Stimulated activated naive CD4-positive, alpha-beta T cell treated with Interleukin-2 at 50 U/mL for 16 hours (primary cell): ENCODE data around the gene CCDC172.

ENCODE experiments used
- DNase-seq: peaks from one replicate; lab custom pipeline; 2025; lab: John Stamatoyannopoulos, UW

Gene CCDC172

GRCh38 chr10:116324227-116324950 lies at the start of gene CCDC172:
TSS of gene CCDC172 (plus strand) at chr10:116324448. CDS start at chr10:116325012, 564 bp downstream.
- no peak for DNase-seq

DNA sequence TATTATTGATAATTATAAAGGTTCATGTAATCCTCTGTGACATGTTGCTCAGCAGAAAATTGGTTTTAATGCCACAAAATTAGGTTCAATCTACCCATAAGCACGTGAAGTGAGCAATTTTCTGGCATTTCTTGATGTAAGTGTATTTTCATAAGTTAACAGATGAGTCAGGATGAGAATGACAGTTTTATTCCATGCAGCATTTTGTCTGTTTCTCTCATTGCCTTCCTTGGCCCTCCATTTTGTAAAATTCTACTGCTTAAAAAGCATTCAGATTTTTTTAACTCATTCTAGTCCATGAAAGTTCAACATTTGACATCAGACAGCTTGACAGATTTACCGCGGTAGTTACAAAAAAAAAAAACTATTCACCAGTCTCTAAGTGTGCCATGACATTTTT lies 47.3 kb upstream of the CCDC172 start:
- DNase-seq = no peak

- no peak for DNase-seq
Observed at GRCh38 chr10:116278846-116279245, 45.4 kb upstream of the CCDC172 start.

DNA sequence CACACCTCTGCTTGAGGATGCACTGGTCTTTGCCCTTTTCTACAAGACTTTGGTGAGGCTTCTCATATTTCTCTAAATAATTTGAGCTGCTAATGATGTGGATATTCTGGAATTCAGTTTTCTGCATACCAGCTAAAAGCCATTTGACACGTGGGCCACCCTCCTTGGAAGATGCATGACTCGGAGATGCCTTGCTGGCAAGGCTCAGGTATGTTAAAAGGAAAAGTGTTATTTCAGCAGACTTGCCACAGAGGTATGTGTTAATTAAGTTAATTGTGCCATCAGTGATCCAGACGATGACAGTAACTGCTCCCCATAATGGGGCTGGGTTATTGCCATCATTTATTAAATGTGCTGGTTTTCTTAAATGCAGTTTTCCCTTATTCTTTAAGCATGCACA lies 42.5 kb upstream of the CCDC172 start:
- no peak for DNase-seq

DNA sequence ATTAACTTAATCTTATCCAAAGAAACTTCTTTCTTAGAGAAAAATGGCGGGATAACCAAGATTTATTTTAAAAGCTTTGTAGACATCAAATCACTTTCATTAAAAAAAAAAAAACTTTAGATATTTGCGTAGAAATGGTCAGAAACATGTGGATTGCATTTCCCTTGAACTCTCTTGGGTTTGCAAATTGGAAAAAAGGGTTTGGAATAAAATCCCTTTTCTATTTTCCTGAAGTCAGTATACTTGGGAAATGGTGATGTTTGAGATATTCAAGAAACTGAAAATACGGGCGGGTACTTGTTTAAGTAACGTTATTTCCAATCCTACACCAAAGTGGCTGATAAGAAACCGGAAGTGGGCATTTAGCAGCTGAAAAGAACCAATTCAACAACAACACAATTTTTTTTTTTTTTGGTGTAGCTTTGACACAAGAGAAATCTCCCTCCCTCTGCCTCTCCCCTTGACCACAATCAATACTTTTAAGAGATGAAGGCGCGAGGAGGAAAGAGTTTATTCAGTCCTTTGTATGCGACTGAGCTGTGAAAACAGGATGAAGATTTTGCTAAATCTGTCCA lies 37.5 kb upstream of the CCDC172 start:
- DNase-seq = no peak

- no peak for DNase-seq
Observed at GRCh38 chr10:116287906-116288501, 36.2 kb upstream of the CCDC172 start.

DNA sequence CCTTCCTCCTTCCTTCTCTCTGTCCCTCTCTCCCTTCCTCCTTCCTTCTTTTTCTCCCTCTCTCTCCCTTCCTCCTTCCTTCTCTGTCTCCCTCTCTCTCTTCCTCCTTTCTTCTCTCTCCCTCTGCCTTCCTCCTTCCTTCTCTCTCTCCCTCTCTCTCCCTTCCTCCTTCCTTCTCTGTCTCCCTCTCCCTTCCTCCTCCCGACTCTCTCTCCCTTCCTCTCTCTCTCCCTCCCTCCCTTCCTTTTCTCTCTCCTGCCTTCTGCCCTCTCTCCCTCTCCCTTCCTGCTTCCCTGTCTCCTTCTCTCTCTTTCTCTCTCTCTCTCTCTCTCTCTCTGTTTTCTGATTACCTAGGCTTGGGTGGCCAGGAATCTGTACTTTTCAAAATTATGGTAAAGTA lies 34.6 kb upstream of the CCDC172 start:
- DNase-seq = no peak

DNA sequence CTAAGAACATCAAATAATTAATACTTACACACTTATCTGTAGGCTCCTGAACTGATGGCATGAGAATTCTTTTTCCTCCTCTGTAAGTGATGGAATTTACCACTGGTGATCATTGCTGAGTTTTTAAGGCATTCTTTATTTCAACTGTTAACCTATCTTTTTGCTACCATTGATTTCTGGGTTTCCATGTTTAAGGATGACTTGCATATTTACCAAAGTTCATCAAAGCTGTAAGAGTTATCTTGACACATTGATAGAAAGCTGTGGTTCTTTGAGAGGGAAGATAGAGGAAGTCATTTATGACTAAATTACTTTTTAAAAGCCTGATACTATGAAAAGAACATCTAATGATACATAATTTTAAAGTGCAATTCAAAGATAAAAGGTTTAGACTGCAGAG lies 31.8 kb upstream of the CCDC172 start:
- no peak for DNase-seq

DNA sequence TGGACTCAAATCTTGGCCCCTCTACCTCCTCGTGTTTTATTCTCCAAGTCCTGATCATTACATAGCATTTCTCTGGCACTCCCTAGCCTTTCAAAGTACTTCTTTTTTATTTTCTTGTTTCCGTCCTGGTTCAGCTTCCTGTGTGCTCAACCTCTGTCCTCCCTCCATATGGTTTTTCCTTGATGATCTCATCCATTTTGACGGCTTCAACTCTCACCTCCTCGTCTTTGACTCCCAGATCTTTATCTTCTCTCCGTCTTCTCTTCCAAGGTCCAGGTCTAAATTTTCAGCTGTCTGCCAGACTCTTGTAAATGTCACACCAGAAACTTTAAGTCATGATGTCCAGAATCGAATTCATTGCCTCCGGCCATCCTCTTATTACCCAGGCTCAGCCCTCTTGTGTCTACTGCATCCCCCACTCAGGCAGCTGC lies 27.9 kb upstream of the CCDC172 start:
- DNase-seq = no peak

DNA sequence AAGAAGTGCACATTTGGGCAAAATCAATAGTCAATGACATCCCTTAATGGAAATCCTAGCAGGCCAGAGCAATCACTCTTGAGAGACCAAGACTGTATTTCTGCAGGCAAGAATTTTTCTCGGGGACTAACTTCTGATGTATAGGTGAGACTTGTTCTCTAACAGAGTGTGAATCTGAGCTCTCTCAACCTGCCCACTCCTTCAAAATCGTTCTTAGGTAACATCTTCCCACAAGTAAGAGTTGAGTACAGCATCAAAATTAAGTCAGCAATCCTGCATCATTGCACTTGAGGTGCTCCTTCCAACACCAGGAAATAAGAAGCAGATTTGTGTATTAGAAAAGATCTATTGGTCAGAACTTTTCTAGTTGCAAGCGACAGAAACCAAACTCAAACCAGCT lies 25.7 kb upstream of the CCDC172 start:
- no peak for DNase-seq

DNA sequence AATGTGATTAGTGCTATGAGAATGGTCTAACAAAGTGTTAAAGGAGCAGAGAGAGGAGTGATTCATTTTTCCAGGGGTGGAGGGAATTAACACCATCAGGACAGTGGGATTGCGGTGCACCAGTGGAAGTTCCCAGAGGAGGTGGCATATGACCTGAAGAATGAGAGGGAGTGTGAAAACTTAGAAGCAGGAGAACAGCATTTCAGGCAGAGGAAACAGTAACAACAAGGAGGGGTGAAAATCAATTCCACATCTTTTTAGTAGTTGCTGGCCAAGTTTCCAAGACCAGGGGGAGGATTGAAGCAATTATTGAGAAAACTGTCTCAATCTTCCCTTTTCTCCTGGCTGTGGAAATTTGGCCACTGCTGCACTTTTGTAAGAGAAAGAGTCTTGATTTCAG lies 23.7 kb upstream of the CCDC172 start:
- no peak for DNase-seq

DNA sequence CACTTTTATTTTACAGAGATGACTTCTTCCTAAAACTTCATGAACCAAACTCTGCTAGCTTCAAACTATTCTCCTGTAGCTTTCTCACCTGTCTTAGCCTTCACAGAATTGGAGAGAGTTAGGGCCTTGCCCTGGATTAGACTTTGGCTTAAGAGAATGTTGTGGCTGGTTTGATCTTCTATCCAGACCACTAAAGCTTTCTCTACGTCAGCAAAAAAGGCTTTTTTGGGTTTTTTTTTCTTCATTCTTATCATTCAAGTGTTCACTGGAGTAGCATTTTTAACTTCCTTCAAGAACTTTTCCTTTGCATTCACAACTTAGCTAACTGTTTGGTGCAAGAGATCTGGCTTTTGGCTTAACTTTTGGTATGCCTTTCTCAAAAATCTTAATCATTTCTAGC lies 19.3 kb upstream of the CCDC172 start:
- DNase-seq = no peak

- DNase-seq = no peak
Observed at GRCh38 chr10:116306847-116307246, 17.4 kb upstream of the CCDC172 start.

- DNase-seq = no peak
Observed at GRCh38 chr10:116307455-116307854, 16.8 kb upstream of the CCDC172 start.

- no peak for DNase-seq
Observed at GRCh38 chr10:116311016-116311415, 13.2 kb upstream of the CCDC172 start.

GRCh38 chr10:116311706-116312490 lies 12.3 kb upstream of the CCDC172 start:
- no peak for DNase-seq

- no peak for DNase-seq
Observed at GRCh38 chr10:116312548-116312947, 11.7 kb upstream of the CCDC172 start.

DNA sequence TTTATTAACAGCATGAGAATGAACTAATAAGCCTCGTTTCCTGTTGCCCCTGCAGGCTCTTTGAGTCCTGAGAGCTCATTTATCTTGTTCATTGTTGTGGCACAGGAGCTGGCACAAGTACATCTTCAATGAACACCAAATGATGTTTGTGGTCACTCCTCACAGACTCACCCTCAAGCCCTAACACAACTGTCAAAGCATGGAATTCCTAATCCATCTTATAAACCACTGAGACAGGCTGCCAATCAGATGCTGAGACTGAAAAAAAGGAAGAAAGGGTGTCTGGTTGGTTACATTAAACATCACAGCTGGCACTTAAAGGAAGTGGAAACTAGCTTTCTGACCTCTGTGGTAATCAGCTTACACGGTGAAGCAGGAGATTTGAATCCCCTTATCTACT lies 7.7 kb upstream of the CCDC172 start:
- no peak for DNase-seq

DNA sequence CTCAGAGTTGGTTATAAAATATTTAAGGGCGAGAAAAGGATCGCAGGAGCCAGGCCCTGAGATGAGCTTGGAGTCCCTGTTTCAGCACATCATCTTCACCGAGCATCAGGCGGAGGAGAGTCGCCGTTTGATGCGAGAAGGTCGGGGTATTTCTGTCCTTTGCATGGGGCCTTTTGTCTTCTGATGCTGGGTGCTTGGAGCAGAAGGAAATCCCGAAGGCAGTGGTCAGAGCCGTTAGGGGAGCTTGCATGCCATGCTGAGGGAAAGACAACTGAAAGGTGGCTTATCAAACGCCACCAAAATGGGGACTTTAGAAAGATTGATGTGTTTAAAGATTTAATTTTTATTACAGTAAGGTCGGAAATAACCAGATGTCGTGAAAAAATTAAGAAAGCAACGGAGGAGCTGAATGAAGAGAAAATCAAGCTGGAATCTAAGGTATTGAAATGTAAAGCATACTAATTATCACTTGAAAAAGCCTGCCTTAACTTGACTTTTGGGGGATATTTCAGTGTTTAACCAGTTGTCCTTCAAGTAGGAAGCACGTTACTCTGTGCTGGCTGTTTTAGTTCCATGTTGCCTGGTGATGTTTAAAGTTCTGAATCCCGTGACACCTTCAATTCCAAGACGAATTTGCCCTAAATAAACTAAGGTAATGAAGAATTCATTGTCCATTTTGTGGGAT lies 845 bp downstream of the CCDC172 start:
- no peak for DNase-seq

DNA sequence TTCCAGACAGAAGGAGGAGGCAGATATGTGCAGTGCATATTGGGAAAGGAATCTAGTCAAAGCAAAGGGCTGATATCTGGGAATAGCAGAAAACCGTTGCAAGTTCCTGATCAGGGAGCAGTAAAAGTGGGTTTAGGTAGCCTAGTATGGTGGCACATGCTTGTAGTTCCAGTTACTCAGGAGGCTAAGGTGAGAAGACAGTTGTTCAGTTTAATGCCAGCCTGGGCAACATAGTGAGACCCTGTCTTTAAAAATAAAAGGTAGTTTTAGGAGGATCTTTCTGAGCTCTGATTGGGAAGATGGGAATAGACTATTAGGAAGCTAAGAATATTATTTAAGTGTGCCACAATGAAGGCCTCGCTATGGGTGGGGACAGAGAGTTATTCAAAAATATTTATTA lies 1.7 kb downstream of the CCDC172 start:
- no peak for DNase-seq

GRCh38 chr10:116329153-116329552 lies 4.9 kb downstream of the CCDC172 start:
- no peak for DNase-seq

DNA sequence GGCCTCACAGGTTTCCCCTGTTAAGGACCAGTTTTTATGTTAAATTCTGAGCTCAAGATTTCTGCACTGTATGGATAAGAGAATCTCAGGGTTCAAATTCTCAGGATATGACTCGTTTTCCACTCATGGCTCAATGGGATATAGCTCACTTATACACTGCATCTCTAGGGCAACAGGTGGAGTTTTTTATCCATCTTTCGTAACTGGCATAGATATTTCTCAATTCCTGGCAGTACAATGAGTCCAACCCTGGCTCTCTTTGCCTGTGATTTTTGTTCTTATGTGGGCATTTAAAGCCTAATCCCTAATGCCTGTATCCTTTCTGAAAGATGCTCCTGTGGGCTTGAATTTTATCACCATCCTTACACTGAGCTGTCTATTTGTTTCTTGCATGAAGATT lies 7.6 kb downstream of the CCDC172 start:
- DNase-seq = no peak
